HG02642 (cell line): ENCODE results near the gene OAT.
A peak's percentile ranks its signal among the peaks of the same experiment; 100 is the strongest.

Experiments used
- ATAC-seq: cut with Tn5 transposase; IDR thresholded peaks from one replicate; pipeline ENCODE4 v1.9.1; 2021; ENCODE audit warnings: mild to moderate bottlenecking; ENCODE audit not compliant: unreplicated experiment, poor library complexity

The OAT gene

DNA sequence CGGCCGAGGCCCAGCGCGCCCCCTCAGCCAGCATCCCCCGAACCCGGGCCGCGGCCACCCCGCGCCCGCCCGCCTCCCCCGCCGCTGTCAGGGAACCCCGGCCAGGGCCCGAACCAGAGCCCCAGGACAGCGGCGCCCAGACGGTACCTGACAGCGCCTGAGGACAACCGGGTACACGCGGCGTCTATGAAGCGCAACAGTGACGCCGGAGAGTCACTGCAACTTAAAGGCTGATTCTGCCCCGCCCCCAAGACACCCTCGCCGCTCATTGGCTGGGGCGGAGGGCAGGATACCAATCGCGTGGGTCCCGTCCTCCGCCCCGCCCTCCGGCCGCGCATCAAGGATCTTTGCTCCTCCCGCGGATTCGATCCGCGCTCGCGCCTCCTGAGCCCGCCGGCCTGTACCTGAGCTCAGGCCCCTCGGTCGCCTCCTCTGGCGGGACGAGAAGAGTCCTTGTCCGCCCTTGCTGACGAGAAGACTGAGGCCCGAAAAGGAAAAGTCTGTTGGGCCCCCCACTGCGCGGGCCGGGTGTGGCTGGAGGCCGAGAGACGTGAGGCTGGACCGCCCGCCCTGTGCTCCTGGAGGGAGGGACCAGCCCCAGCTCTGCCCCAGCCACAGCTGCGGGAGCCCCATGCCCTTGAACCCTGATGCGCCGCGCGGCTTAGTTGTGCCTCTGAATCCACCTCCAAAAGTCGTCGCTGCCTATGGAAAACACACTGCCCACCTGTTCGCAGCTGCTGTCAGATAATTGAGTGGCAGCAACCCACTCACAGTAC, at the start of gene OAT:
Gene OAT, minus strand, starts transcription at position 198 of the 776 bp plus-strand sequence. CDS start 6,752 bp downstream, outside the sequence.
- peak; percentile 95 for ATAC-seq

DNA sequence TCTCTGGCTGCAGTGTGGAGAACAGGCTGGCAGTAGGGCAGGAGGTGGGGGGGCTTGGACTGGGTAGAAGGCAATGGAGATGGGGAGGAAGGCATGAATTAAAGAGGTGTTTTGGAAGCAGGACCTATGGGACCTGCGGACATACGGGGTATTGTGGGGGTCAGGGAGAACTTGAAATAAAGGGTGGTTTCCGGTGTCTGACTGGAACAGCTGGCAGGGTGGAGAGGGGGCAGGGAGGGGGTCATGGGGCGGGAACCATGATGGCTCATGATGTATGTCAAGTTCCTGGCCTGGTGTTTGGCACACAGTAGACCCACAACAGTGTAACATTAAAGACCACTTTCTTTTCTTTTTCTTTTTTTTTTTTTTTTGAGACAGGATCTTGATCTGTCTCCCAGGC, 48.4 kb upstream of the OAT start:
- ATAC-seq: no peak

DNA sequence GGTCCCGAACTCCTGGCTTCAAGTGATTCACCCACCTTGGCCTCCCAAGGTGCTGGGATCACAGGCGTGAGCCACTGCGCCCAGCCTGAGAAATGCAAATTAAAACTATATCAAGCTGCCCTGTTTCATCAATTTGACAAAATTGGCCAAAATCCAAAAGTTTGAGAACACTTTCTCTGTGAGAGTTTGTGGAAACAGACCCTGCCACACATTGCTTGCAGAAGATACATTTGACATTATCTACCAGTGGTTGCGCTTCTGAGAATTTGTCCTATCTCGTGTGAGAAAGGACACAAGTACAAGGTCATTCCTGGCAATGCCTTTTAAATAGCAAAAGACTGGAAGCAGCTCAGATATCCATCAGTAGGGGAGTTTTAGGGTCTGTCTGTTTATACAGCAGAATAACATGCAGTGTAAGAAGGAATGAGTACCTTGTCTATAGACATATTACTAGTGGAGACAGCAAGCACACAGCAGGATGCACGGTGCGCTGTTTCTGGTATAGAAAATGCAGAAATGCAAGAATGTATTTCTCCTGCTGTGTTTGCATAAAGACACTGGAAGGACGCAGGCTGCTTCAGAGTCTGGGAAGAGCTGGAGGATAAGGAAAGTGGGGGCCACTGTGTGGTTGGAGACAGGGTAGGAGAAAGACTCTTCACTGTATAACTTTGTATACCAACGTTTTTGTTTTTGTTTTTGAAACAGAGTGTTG, 47.2 kb upstream of the OAT start:
- no peak for ATAC-seq

DNA sequence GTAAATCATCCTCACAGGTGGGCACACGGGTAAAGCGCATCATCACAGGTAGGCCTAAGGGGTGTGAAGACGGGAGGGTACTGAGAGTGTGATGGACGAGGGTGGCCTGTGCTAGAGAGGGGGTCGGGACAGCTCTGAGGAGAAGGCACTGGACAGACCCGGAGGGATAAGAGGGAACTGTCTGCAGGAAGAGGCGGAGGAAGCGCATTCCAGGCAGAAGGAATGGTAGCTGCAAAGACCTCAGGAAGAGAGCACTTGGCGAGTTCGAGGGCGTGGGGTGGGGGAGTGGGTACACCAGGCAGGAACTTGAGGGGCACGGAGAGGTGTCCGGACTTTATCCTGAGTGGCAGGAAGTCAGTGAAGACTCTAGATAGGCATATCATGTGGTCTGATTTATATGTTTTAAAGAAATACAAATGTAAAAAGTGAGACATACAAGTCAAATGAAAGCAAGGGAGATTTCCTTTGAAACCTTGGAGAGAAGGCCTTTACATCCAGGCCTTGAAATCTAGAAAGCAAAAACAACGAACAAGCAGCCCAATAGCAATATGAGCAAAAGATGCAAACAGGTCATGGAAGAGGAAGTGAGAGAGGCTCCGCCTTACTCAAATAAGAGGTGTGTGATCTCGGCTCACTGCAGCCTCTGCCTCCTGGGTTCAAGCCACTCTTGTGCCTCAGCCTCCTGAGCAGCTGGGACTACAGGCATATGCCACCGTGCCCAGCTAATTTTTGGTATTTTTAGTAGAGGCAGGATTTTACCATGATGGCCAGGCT, 46.5 kb upstream of the OAT start:
- ATAC-seq: no peak

DNA sequence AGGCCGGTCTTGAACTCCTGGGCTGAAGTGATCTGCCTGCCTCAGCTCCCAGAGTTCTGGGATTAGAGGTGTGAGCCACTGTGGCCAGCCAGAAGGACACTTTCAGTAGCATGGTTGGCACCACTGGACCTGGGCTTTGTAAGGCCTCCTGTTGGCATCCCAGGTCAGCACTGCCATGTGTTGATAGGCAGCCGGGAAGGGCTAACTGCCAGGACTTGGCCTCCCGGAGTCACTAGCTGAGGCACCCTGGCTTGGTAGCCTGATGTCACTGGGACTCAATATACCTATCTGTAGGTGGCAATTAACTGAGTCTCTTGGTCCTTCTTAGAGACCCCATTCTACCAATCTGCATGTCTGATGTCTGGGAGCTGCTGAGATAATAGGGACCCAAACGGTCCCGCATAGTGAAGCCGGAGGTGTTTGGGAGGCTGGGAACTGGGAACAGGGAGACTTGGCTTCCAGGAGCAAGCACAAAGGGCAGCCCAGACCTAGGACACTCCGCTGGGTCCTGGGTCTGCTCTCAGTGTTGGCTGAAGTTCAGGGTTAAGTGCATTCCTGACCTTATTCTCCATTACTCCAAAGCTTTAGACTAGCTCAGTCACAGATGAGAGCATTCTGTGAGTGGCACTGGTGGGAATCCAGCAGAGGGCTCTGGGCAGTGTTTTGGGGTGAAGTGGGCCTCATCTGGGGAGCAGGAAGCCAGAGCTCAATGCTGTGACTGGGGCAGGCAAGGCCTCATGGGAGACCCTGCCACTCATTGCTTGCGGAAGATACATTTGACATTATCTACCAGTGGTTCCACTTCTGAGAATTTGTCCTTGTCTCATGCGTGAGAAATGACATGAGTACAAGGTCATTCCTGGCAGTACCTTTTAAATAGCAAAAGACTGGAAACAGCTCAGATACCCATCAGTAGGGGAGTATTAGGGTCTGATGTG, 45.6 kb upstream of the OAT start:
- no peak for ATAC-seq

DNA sequence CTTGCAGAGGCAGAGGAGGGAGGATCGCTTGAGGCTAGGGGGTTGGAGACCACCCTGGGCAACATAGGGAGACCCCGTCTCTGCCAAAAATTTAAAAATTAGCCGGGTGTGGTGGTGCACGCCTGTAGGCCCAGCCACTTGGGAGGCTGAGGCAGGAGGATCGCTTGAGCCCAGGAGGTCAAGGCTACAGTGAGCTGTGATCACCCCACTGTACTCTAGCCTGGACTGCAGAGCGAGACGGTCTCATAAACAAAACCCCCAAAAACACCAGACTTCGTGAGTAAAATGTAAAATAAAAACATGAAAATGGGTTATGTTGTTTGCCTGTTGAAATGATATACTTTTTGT, 43.6 kb upstream of the OAT start:
- ATAC-seq: no peak

DNA sequence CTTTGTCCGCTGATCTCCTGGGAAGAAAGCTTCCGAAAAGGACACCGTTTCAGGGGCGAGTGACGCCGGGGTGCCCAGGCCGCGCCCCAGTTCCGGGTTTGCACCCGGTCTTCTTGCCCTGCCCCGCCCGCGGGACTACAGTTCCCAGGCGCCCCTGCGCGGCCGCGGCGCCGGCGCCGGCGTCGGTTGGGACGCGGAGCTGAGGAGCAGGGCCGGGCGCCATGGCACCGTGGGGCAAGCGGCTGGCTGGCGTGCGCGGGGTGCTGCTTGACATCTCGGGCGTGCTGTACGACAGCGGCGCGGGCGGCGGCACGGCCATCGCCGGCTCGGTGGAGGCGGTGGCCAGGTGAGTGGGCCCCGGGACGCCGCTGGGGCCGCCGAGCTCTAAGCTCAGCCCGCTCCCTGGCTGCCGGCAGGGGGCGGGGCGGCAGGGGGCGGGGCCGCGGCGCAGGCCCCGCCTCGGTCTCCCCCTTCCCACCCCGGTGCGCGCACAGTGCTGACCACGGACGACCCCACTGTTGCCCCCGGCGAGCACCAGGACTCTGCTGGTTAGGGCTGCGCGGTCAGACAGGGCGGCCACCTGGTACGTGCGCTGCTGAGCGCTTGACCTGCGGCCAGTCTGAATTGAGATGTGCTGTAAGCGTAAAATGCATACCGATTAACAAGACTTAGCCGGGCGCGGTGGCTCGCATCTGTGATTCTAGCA, 43.1 kb upstream of the OAT start, which contains the start of gene LHPP:
Gene LHPP, plus strand, starts transcription at position 182 of the 706 bp plus-strand sequence. Its CDS starts 40 bp downstream, at position 222.
- ATAC-seq: peak; percentile 96

DNA sequence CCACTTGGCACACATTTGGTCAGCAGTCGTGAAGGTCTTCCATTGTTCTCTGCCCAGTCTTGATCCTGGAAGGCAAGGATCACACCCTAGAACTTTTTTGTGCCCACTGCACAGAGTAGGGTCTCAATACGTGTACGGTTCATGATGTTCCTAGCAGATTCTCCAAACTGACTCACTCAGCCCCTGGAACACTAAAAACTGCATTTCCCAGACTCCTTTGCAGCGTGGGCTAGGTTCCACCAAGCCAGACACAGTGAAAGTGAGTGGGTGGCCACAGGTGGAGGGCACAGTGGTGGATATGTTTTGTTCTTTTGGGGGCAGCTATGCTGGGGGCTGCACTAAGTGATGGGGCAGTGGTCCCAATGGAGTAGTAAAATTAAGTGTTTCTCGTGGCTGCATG, 41.4 kb upstream of the OAT start:
- ATAC-seq: no peak

DNA sequence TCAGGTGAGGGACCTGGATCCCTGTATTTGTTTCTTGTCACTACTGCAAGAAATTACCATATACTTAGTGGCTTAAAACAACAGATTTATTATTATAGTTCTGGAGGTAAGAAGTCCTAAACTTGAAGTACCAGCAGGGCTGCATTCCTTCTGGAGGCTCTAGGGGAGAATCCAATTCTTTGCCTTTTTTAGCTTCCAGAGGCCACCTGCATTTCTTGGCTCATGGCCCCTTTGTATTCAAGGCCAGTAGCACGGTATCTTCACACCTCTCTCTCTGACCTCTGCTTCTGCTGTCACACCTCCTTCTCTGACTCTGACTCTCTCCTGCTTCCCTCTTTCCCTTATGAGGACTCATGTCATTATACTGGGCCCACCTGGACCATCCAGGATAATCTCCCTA, 40.7 kb upstream of the OAT start:
- no peak for ATAC-seq

DNA sequence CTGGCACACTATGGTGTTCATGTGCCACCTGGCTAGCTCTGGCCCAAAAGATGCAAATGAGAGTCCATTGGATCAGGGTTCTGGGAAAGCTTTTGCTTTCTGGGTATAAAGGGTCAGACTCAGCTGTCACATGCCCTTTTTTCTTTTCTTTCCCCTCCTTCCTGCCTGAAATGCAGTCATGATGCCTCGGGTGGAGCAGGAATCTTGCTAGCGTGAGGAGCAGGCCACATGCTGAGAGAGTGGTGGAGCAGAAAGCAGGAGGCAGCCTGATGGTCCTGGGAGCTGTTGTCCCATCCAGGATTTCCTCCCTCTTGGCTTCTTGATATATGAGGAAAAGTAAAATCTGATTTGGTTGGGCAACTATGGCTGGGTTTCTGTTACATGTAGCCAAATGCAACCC, 40.2 kb upstream of the OAT start:
- ATAC-seq: no peak

DNA sequence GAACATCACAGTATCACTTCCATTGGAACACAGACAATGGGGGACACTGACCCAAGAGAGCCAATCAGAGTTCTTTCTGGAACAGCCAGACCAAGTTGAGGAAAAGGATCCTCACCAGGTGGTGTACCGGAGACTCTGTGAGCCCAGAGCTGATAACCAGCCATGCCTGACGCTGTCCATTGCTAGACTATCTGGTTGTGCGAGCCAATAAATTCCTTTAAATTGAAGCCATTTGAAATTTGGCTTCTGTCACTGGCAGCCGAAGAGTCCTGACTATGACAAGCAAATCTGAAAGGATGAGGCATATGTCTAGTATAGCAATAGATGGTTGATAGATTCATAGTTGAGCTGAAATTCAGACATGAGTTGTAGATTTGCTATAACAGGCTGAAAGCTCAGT, 39.8 kb upstream of the OAT start:
- no peak for ATAC-seq

DNA sequence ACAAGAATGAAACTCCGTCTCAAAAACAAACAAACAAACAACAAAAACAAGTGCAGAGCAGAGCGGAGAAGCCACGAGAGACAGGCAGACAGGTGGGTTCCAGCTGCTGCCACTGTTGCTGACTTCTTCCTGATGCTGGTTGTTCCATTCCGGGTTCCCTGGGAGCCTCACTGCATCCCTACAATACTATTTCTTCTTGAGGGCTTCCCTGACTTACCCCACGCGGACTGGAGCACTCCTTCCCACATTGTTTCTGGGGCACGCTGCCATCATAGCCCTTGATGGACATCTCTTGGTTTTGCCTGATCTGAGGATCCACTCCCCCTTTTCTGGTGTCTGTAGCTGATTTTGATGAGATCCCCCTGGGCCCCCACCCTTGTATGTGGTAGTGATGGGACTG, 36.7 kb upstream of the OAT start:
- ATAC-seq: no peak

DNA sequence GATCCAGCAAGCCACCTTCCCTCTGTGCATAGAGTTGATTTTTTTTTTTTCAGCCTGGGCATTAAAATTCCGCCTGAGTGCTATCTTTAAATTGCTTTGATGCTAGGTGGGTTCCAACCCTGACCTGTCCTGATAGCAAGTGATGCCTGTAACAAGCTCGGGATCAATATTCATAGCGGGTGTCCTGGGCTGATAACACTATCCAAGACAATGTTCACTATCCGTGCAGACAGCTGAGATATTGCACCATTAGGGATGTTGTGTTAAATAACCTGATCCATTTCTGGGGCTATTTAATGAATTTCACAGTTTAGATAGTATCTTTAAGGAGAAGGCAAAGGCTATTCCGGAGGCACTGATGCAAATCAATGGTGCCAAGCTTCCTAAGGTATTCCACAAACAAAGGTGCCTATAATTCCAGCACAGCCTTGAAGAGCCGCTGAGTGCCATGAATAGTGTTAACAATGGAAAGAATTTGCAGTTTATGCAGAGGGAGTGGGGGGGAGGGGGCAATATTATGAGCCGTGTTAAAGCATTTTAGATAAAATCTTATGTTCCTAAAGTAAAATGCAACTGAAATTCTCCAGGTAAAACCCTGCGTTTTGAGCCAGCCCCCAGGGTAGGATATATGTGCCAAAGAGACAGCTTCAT, 35.4 kb upstream of the OAT start:
- ATAC-seq: no peak

DNA sequence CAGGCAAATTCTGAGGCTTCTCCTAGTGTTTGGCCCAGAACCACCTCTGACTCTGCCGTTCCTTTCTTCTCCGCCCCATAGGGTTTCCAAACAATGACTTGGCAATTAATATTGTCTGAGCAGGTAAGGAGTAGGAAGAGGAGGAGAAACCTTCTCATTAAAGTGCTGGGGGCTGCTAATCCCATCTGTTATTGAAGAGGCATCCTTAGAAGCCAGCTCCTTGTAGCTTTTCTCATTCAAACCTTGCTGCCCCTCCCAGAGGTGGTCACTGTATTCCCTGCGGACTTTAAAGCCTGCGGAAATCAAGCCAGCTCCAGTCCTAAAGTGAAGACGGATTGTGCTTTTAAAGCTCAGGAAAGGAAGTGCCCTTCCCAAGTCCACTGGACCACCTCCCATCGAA, 32.6 kb upstream of the OAT start:
- no peak for ATAC-seq

DNA sequence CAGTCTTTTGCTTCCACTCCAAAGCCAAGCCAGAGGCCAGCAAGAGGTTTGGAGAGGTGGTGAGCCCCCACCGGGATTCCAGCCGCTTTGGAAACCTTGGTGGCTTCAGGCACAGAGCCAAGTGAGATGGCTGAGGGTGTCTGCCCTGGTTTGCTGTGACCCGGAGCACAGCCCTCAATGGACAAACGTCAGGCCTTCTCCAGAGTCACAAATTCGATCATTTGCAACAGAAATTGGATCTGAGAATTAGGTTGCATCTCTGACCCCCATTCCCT, 32.0 kb upstream of the OAT start:
- no peak for ATAC-seq

DNA sequence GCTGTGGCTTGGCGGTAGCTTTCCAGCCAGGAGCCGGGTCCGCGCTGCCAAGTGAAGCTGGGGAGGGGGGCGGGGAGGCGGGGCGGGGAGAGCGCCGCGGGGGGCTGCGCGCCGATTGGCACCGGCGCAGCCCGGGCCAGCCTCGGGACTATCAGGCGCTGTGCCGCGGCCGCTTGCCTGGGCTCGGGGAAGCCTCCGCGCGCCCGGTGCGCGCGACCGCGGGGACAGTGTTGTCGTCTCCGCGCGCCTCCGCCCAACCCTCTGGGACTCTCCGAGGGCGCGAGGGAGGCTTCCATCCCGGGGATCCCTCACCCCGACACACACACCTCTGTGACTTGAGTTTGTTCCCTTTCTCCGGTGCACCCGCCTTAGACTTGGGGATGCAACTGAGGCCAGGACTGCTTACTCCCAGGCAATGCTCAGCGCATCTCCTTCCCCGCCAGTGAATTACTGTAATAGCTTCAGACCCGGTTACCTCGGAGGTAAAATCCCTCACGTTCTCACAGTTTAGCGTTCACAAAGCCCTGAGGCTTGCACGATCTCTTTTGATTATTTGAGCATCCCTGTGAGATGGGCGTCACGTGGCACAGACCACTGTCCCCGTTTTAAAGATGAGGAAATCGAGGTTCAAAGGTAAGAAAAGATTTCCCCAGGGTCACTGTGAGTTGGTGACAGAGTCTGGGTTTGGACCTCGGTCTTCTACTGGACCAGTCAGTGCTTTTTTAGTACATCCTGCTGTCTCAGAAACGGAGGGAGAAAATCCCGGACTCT, 31.5 kb upstream of the OAT start, which contains the start of gene NKX1-2:
Gene NKX1-2, minus strand, starts transcription at position 24 of the 771 bp plus-strand sequence. CDS start 92 bp downstream, outside the sequence.
- ATAC-seq: no peak

DNA sequence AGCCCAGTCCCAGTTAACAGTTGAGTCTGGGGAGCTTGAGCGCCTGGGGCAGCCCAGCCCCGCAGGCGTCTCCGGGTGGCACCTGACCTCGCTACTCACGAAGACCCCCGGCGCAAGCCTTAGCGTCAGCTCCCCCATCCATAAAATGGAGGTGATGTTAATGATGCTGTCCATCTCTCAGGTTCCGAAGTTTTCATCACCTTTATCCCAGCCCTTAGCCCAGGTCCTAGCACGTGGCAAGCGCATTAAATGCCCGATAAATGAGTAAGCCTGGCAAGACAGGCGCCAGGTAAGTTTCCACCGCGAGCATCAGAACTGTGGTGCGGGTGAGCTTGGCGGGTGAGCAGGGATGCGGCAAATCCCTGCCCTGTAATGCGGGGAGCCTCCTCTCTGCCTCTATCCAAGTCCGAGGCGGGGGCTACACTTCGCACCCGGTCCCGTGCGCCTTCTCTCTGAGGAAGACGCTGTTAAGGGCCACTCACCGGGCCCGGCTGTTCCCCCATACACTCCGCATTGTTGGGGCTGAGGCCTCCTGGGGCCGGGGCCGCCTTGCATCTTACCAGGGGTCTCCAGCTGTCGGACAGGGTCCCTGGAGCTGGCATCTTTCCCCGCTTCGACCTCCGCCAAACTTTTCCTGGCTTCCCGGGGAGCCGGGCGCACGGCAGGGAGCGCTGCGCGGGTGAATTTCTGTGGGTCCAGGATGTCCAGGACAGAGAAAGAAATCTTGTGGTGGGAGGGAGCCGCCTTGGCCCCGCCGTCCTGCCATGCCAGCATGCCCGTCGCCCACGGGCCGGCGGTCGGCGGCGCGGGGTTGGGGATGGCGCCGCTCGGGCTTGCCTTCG, 30.7 kb upstream of the OAT start:
- ATAC-seq: no peak
